Thymus (tissue), 11 donors: Measurements from ENCODE around the gene LDLRAD3. TPM values are rescaled to one million over a fixed set of nuclear protein-coding genes. Genes with fewer than 3 reads are reported as not detected.
A peak's percentile ranks its signal among the peaks of the same experiment; 100 is the strongest.

Experiments
- DNase-seq, 9 donors: peaks; one replicate each; pipeline ENCODE4 v3.0.0-alpha.2; 2013; ENCODE audit warnings: low spot score in 9 of 9, low read depth in 6 of 9, missing footprints in 1 of 9
- H3K27ac ChIP-seq, 2 donors: one replicate each; pipeline ENCODE4 v1.5.1; 2013; ENCODE audit warnings: control low read depth in 1 of 2, low read depth in 1 of 2, low read length in 1 of 2, mild to moderate bottlenecking in 1 of 2, moderate library complexity in 1 of 2
- H3K27me3 ChIP-seq, 2 donors: one replicate each; pipeline ENCODE4 v1.5.1; 2013; ENCODE audit warnings: low read length in 1 of 2; ENCODE audit not compliant: control insufficient read depth in 2 of 2, insufficient read depth in 1 of 2
- H3K36me3 ChIP-seq, 2 donors: one replicate each; pipeline ENCODE4 v1.5.1; 2013; ENCODE audit warnings: low read length in 1 of 2, mild to moderate bottlenecking in 1 of 2, moderate library complexity in 1 of 2; ENCODE audit not compliant: control insufficient read depth in 2 of 2, insufficient read depth in 2 of 2
- H3K4me1 ChIP-seq, 2 donors: one replicate each; pipeline ENCODE4 v1.5.1; 2013; ENCODE audit warnings: low read length in 2 of 2; ENCODE audit not compliant: control insufficient read depth in 2 of 2, insufficient read depth in 2 of 2
- H3K4me3 ChIP-seq, 2 donors: one replicate each; pipeline ENCODE4 v1.5.1; 2013; ENCODE audit warnings: low read length in 2 of 2, control low read depth in 1 of 2, mild to moderate bottlenecking in 1 of 2
- H3K9me3 ChIP-seq, 2 donors: one replicate each; pipeline ENCODE4 v1.5.1; 2013; ENCODE audit warnings: low read length in 1 of 2, mild to moderate bottlenecking in 1 of 2; ENCODE audit not compliant: control insufficient read depth in 2 of 2, insufficient read depth in 1 of 2
- WGBS: extraction: QIAGEN DNeasy Blood & Tissue Kit; methylation state at CpG from one replicate; pipeline ENCODE4 v1.1.7; 2013; 5-methylcytosine and 5-hydroxymethylcytosine counted together
- polyA plus RNA-seq: library from polyadenylated mRNA; stranded (reverse); fragments of 200-250 nt; gene quantifications from one replicate; pipeline ENCODE4 v1.2.3, GENCODE V29; 2013
- total RNA-seq: library from RNA; stranded (reverse); fragments of 120-200 nt; gene quantifications from one replicate; pipeline ENCODE4 v1.2.4, GENCODE V29; 2013
- donor health status: healthy.

LDLRAD3 gene
- total and polyA plus RNA-seq, 2 donors, result 2.1 to 6.9 TPM

DNA sequence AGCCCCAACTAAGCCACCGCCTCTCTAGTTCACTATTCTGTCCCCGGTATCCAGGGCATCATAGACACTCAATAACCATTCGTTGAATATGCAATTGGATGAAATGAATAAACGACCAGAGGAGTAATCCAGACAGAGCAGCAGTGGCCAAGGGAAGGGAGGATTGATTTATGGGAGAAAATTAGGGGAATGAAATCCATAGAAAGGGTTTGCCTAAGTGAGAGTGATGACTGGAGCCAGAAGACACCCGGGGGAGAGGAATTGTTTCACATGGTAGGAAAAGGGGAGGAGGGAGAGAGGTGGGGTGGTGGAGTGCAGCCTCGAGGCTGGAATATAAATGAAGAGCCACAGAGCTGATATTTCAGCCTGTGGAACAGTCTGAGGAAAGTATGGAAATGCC lies 177.2 kb downstream of the LDLRAD3 start:
- Histone ChIP-seq H3K27ac (no peak overlapping the region), H3K4me3 (no peak overlapping the region), H3K36me3 (no peaks in the 10 kb centered on the region), H3K9me3 (no peaks in the 10 kb centered on the region), H3K27me3 (no peaks in the 10 kb centered on the region), H3K4me1 (no peaks in the 10 kb centered on the region)
- no peak for DNase-seq
- WGBS, result 82% methylated on average over 6 of the region's 6 CpGs

DNA sequence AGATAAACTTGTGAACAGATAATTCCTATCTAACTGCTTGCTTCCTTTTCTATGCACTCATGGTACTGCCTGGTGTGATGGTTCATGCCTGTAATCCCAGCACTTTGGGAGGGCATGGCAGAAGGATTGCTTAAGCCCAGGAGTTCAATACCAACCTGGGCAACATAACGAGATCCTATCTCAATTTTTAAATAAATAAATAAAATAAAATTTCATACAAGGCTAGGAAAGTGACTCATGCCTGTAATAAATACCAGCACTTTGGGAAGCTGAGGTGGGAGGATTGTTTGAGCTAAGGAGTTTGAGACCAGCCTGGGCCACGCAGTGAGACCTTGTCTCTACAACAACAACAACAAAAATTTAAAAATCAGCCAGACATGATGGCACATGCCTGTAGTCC lies 178.8 kb downstream of the LDLRAD3 start:
- H3K9me3 ChIP-seq, result no peaks in the 10 kb centered on the region
- DNase-seq, result no peak
- no peaks in the 10 kb centered on the region for H3K4me1 ChIP-seq
- H3K27ac ChIP-seq, result no peak overlapping the region
- no peak overlapping the region for H3K4me3 ChIP-seq
- no peaks in the 10 kb centered on the region for H3K27me3 ChIP-seq
- WGBS, result 92% methylated on average over 2 of the region's 2 CpGs
- H3K36me3 ChIP-seq, result no peaks in the 10 kb centered on the region

DNA sequence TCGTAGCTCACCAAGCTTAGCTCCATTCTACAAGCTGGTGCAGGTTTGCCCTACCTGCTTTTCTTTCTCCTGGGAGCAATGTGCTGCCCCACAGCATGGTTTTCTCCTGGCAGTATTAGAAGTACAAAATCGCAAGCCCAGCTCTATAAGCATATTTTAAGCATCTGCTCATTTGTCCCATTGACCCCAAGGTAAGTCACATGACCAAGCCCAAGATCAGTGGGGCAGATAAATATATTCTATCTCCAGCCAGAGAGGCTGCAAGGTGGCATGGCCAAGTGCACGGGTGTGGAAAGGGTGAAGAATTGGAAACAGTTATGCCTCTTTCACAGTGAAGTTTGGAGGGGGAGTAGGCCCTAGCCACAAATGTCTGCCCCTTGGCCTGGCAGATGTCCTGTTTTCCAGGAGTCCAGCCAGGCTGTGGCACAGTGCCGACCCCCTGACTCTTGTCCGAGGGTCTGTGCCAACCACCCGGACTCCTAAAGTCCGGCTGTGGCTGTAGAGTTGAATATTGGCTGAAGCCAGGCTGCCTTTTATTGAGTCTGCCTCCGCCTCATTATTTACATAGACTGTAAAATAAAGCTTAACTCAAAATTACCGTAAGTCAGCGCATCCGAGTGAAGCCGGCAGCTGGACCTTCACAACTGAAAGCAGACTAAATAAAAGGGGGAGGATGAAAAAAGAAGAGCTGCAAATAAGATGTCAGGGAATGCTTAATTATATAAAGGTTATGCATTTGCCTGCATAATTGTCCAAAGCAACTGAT lies 179.7 kb downstream of the LDLRAD3 start:
- DNase-seq, result no peak
- Histone ChIP-seq H3K36me3 (no peaks in the 10 kb centered on the region), H3K27me3 (no peaks in the 10 kb centered on the region), H3K4me1 (no peaks in the 10 kb centered on the region), H3K4me3 (no peak overlapping the region), H3K9me3 (no peaks in the 10 kb centered on the region), H3K27ac (no peak overlapping the region)
- WGBS, result 96% methylated on average over 12 of the region's 12 CpGs

DNA sequence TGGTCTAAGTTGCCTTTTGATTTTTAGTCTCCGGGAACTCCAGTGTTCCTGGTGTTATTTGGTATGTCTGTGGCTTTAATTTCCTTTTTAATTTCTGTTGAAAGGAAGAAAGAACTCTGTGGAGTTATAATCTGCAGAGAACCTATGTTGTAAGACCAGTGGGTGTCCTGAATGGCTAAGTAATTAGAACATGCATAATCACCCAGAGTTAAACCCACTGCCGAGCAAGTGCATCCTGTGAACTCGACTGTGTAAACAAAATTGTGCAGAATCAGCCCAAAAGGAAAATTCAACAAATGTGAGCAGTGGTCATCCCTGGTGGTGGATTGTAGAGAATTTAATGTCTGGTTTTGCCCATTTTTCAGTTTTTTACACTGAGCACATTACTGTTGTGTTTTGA lies 182.8 kb downstream of the LDLRAD3 start:
- H3K4me1 ChIP-seq, result no peaks in the 10 kb centered on the region
- no peaks in the 10 kb centered on the region for H3K36me3 ChIP-seq
- DNase-seq, result no peak
- no peaks in the 10 kb centered on the region for H3K27me3 ChIP-seq
- 55% methylated on average over 3 of the region's 3 CpGs for WGBS
- no peaks in the 10 kb centered on the region for H3K9me3 ChIP-seq
- no peak overlapping the region for H3K27ac ChIP-seq
- no peak overlapping the region for H3K4me3 ChIP-seq

DNA sequence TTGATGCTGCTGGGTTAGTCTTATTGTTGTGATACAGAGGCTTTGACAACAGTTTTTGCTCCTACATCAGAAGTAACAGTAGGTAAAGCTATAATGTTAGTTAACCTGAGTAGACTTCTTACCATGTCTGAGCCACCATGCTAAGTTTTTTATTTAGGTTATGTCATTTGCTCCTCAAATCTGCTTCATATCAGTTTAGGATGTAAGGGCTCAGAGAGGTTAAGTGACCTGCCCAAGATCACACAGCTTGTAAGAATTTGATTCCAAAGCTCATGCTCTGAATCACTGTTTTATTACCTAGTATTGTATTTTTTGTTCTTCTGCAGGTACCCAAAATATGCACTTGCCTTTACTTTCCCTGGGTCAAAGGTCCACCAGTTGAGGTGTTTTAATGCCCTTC lies 183.7 kb downstream of the LDLRAD3 start:
- no peak for DNase-seq
- Histone ChIP-seq H3K36me3 (no peaks in the 10 kb centered on the region), H3K4me1 (no peaks in the 10 kb centered on the region), H3K4me3 (no peak overlapping the region), H3K27ac (no peak overlapping the region), H3K9me3 (no peaks in the 10 kb centered on the region), H3K27me3 (no peaks in the 10 kb centered on the region)

DNA sequence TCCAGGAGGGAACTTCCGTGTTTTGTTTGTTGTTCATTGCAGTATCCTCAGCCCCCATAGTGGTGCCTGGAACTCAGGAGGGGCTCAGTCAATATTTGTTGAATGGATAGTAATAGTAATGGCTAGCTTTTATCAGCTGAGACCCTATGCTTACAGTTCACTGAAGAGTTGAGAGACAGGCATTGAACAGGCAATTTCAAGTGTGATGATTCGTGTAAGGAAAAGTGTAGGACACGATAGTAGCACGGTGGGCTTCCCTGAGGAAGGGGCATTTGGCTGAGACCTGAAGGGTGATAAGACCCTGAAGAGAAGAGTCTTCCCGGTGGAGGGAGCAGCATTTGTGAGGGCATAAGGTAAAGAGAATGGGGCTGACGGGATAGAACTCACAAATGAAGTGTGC lies 186.1 kb downstream of the LDLRAD3 start:
- no peaks in the 10 kb centered on the region for H3K36me3 ChIP-seq
- 94% methylated on average over 6 of the region's 6 CpGs for WGBS
- DNase-seq, result no peak
- H3K4me1 ChIP-seq, result no peaks in the 10 kb centered on the region
- no peaks in the 10 kb centered on the region for H3K9me3 ChIP-seq
- H3K27ac ChIP-seq, result no peak overlapping the region
- H3K4me3 ChIP-seq, result no peak overlapping the region
- no peaks in the 10 kb centered on the region for H3K27me3 ChIP-seq

DNA sequence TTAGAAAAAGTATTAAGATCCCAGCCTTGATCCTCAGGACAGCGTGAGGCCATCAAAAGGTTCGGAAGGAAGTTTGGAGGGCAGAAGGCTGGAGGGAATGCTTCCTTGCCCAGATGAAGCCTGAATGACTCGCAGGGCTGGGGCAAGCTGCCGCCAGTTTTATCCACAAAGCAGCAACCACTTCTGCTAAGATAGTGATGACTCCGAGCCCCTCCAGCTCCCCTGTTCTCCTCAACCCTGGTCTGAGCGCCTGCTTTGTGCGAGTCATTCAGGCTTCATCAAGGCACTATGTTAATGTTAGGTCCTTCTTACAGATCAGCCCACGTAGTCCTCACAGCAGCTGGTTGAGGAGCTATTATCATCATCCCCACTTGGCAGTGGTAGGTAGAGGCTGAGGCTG lies 186.5 kb downstream of the LDLRAD3 start:
- 97% methylated on average over 8 of the region's 8 CpGs for WGBS
- H3K9me3 ChIP-seq, result no peaks in the 10 kb centered on the region
- no peak overlapping the region for H3K27ac ChIP-seq
- H3K4me1 ChIP-seq, result no peaks in the 10 kb centered on the region
- no peak for DNase-seq
- H3K36me3 ChIP-seq, result no peaks in the 10 kb centered on the region
- H3K4me3 ChIP-seq, result no peak overlapping the region
- H3K27me3 ChIP-seq, result no peaks in the 10 kb centered on the region

DNA sequence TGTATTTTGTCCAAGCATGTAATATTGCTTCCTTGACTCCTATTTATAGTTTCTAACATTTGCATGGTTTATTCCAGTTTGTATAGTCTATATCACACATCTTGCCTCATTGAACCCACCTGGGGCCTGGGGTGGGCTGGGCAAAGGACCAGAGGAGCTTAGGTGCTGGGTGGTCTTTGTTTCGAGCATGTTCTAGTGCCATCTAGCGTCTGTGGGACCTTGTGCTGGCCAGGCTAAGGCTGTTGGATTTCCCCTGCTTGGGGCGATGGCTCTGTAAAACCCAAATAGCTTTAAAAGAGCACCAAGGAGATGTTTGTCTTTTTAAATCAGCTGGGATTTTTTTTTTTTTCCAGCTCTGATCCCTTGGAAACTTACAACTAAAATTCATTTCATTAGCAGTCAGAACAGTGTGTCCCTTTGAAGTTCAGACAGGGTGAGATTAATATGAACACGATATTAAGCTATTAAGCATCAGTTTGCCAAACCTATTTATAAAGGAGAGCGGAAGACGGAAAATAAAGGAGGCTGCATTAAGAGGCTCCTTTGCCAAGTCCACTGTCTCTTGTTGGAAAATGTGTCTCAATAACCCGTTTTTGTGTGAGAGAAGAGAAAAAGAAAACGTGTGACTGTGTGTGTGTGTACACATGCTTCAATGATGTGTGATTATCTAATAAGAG lies 188.0 kb downstream of the LDLRAD3 start:
- H3K36me3 ChIP-seq, result no peaks in the 10 kb centered on the region
- H3K27me3 ChIP-seq, result no peaks in the 10 kb centered on the region
- DNase-seq, result peak in 7 of 9 donors; percentile 3 to 41 (median 16)
- no peak overlapping the region for H3K4me3 ChIP-seq
- WGBS, result 66% methylated on average over 8 of the region's 8 CpGs
- H3K9me3 ChIP-seq, result no peaks in the 10 kb centered on the region
- H3K27ac ChIP-seq, result no peak overlapping the region
- H3K4me1 ChIP-seq, result no peaks in the 10 kb centered on the region

DNA sequence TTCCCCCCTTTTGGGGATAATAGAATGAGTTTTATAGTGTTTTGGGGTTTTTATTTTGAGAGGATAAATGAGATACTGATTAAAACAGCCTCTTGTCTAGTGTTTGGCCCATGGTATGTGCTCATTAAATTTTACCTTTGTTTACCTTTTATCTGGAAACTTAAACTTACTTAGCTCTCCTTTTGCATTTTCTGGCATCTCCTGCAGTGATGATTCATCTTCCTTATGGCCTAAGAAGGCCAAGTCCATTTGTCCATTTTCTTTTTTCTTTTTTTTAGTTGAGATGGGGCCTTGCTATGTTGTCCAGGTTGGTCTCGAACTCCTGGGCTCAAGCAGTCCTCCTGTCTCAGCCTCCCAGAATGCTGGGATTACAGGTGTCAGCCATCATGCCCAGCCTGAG lies 189.1 kb downstream of the LDLRAD3 start:
- Histone ChIP-seq H3K27ac (no peak overlapping the region), H3K4me1 (no peaks in the 10 kb centered on the region), H3K4me3 (no peak overlapping the region), H3K36me3 (no peaks in the 10 kb centered on the region), H3K9me3 (no peaks in the 10 kb centered on the region), H3K27me3 (no peaks in the 10 kb centered on the region)
- WGBS, result 88% methylated on average over 1 of the region's 1 CpG
- no peak for DNase-seq
